Measurements from ENCODE around the gene RNF208.

DNA sequence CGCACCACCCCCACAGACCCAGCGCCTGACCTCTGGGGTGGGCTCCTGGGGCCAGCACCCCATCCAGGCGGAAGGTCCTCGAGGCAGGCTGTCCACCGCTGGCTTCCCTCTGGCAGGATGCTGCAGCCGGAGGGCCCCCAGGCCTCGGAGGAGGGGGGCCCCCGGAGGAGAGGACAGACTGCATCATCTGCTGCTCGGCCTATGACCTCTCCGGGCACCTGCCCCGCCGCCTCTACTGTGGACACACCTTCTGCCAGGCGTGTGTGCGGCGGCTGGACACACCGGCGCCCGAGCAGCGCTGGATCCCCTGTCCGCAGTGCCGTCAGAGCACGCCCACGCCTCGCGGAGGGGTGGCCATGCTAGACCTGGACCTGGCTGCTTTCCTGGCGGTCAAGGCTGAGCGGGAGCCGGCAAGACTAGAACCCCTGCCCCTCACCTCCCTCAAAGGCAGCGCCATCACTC lies 6.5 kb upstream of the RNF208 start:
- no peak for TF ChIP-seq CTCF (IDR thresholded peaks at IDR 0.05; ENCODE audit: extremely low read depth in 1 of 2, insufficient read depth in 1 of 2, low read depth in 1 of 2, low read length in 2 of 2)
- no peak for TF ChIP-seq POLR2A (IDR thresholded peaks at IDR 0.05; ENCODE audit: low read depth, low read length)
- no peak for TF ChIP-seq POLR2AphosphoS5 (IDR thresholded peaks at IDR 0.05; ENCODE audit: insufficient read depth, low read depth, low read length)
- TF ChIP-seq EZH2 (IDR thresholded peaks at IDR 0.05; ENCODE audit: borderline replicate concordance, low read depth, low read length, severe bottlenecking) = no peak
- no peak for TF ChIP-seq JUN (IDR thresholded peaks at IDR 0.05; ENCODE audit: borderline replicate concordance, insufficient read depth, insufficient read length, low read depth)
- TF ChIP-seq GATA2 (IDR thresholded peaks at IDR 0.05; ENCODE audit: insufficient read depth, insufficient read length, low read depth, low read length) = no peak
- no peak for TF ChIP-seq FOS (IDR thresholded peaks at IDR 0.05; ENCODE audit: borderline replicate concordance, insufficient read depth, low read length)

Data from endothelial cell of umbilical vein (primary cell).